WI38 (cell line): ENCODE data around the gene MSANTD1.

Experiments used
- H3K4me3 ChIP-seq: 2 replicates; pipeline ENCODE4 v1.5.1; 2011; ENCODE audit warnings: low read depth, mild to moderate bottlenecking, control low read depth, low read length
- CTCF ChIP-seq: IDR thresholded peaks from 2 replicates; pipeline ENCODE4 v1.5.1; 2012; ENCODE audit warnings: low read depth, mild to moderate bottlenecking, control low read depth, low read length

MSANTD1 gene

GRCh38 chr4:3211866-3212265 lies 37.1 kb upstream of the MSANTD1 start:
- H3K4me3 ChIP-seq, result no peak overlapping the region
- no peak for TF ChIP-seq CTCF

GRCh38 chr4:3212391-3213105 lies 36.4 kb upstream of the MSANTD1 start:
- no peak for TF ChIP-seq CTCF
- no peak overlapping the region for H3K4me3 ChIP-seq

GRCh38 chr4:3213106-3213425 lies 35.9 kb upstream of the MSANTD1 start:
- TF ChIP-seq CTCF, result no peak
- no peak overlapping the region for H3K4me3 ChIP-seq

- TF ChIP-seq CTCF, result no peak
- H3K4me3 ChIP-seq, result no peak overlapping the region
These were observed 35.2 kb upstream of the MSANTD1 start for GRCh38 chr4:3213661-3214250.

GRCh38 chr4:3215256-3215655 lies 33.7 kb upstream of the MSANTD1 start:
- no peak for TF ChIP-seq CTCF
- no peak overlapping the region for H3K4me3 ChIP-seq

- no peak for TF ChIP-seq CTCF
- no peak overlapping the region for H3K4me3 ChIP-seq
These were observed 33.2 kb upstream of the MSANTD1 start for GRCh38 chr4:3215733-3216132.

- H3K4me3 ChIP-seq, result no peak overlapping the region
- TF ChIP-seq CTCF, result no peak
These were observed 31.7 kb upstream of the MSANTD1 start for GRCh38 chr4:3217266-3217665.
